GM19238 (cell line): ENCODE results near the gene MZB1.

Experiments used
- DNase-seq: peaks from one replicate; pipeline ENCODE4 v3.0.0; 2011; ENCODE audit warnings: low spot score; ENCODE audit not compliant: insufficient read length

MZB1 gene

GRCh38 chr5:139340051-139340450 is 49.7 kb downstream of the MZB1 start:
- no peak for DNase-seq
